Mucosa of rectum (tissue), 2 donors: ENCODE measurements around the gene PAK5.

Experiments used
- H3K27ac ChIP-seq, 2 donors: one replicate each; pipeline ENCODE4 v1.7.0; 2013; ENCODE audit warnings: inconsistent platforms in 2 of 2, low read depth in 2 of 2, low read length in 2 of 2
- H3K27me3 ChIP-seq, 2 donors: one replicate each; pipeline ENCODE4 v1.7.0; 2013; ENCODE audit warnings: low read length in 2 of 2; ENCODE audit not compliant: control insufficient read depth in 2 of 2, insufficient read depth in 2 of 2
- H3K36me3 ChIP-seq, 2 donors: one replicate each; pipeline ENCODE4 v1.7.0; 2013; ENCODE audit warnings: low read length in 2 of 2; ENCODE audit not compliant: control insufficient read depth in 2 of 2, insufficient read depth in 2 of 2
- H3K4me1 ChIP-seq, 2 donors: one replicate each; pipeline ENCODE4 v1.7.0; 2013; ENCODE audit warnings: low read length in 2 of 2, mild to moderate bottlenecking in 1 of 2; ENCODE audit not compliant: control insufficient read depth in 2 of 2, insufficient read depth in 2 of 2
- H3K4me3 ChIP-seq, 2 donors: one replicate each; pipeline ENCODE4 v1.7.0; 2013; ENCODE audit warnings: low read length in 2 of 2
- H3K9ac ChIP-seq, 2 donors: one replicate each; pipeline ENCODE4 v1.7.0; 2013; ENCODE audit warnings: low read length in 2 of 2, low read depth in 1 of 2, mild to moderate bottlenecking in 1 of 2
- H3K9me3 ChIP-seq, 2 donors: one replicate each; pipeline ENCODE4 v1.7.0; 2013; ENCODE audit warnings: low read length in 2 of 2; ENCODE audit not compliant: control insufficient read depth in 2 of 2
- donor health status: healthy.
- donor health status: Normal muscosa, but diverticular disease.

The PAK5 gene

GRCh38 chr20:9699181-9699580, 139.7 kb downstream of the PAK5 start:
- Histone ChIP-seq H3K4me3 (no peak overlapping the region), H3K36me3 (no peaks in the 10 kb centered on the region), H3K27ac (no peak overlapping the region), H3K9me3 (no peaks in the 10 kb centered on the region), H3K27me3 (no peaks in the 10 kb centered on the region), H3K9ac (no peak overlapping the region), H3K4me1 (no peaks in the 10 kb centered on the region)

- Histone ChIP-seq H3K4me1 (no peaks in the 10 kb centered on the region), H3K9me3 (no peaks in the 10 kb centered on the region), H3K4me3 (no peak overlapping the region), H3K27me3 (no peaks in the 10 kb centered on the region), H3K36me3 (no peaks in the 10 kb centered on the region), H3K27ac (no peak overlapping the region), H3K9ac (no peak overlapping the region)
Measured at GRCh38 chr20:9689041-9689440, 149.8 kb downstream of the PAK5 start.

GRCh38 chr20:9686866-9687265, 152.0 kb downstream of the PAK5 start:
- no peak overlapping the region for H3K27ac ChIP-seq
- no peaks in the 10 kb centered on the region for H3K9me3 ChIP-seq
- no peaks in the 10 kb centered on the region for H3K36me3 ChIP-seq
- no peak overlapping the region for H3K9ac ChIP-seq
- no peak overlapping the region for H3K4me3 ChIP-seq
- H3K4me1 ChIP-seq = no peaks in the 10 kb centered on the region
- H3K27me3 ChIP-seq = no peaks in the 10 kb centered on the region

- no peaks in the 10 kb centered on the region for H3K36me3 ChIP-seq
- H3K4me1 ChIP-seq = no peaks in the 10 kb centered on the region
- H3K27ac ChIP-seq = no peak overlapping the region
- H3K4me3 ChIP-seq = no peak overlapping the region
- no peak overlapping the region for H3K9ac ChIP-seq
- no peaks in the 10 kb centered on the region for H3K9me3 ChIP-seq
- H3K27me3 ChIP-seq = no peaks in the 10 kb centered on the region
Measured at GRCh38 chr20:9686455-9686854, 152.4 kb downstream of the PAK5 start.

GRCh38 chr20:9686001-9686400, 152.9 kb downstream of the PAK5 start:
- Histone ChIP-seq H3K9me3 (no peaks in the 10 kb centered on the region), H3K9ac (no peak overlapping the region), H3K36me3 (no peaks in the 10 kb centered on the region), H3K27me3 (no peaks in the 10 kb centered on the region), H3K4me1 (no peaks in the 10 kb centered on the region), H3K4me3 (no peak overlapping the region), H3K27ac (no peak overlapping the region)

- H3K4me3 ChIP-seq = no peak overlapping the region
- no peaks in the 10 kb centered on the region for H3K27me3 ChIP-seq
- no peaks in the 10 kb centered on the region for H3K4me1 ChIP-seq
- H3K36me3 ChIP-seq = no peaks in the 10 kb centered on the region
- H3K27ac ChIP-seq = no peak overlapping the region
- H3K9me3 ChIP-seq = no peaks in the 10 kb centered on the region
- no peak overlapping the region for H3K9ac ChIP-seq
Measured at GRCh38 chr20:9685011-9685410, 153.9 kb downstream of the PAK5 start.

GRCh38 chr20:9677100-9677623, 161.7 kb downstream of the PAK5 start:
- Histone ChIP-seq H3K36me3 (no peaks in the 10 kb centered on the region), H3K4me3 (no peak overlapping the region), H3K9me3 (no peaks in the 10 kb centered on the region), H3K4me1 (no peaks in the 10 kb centered on the region), H3K27ac (no peak overlapping the region), H3K27me3 (no peaks in the 10 kb centered on the region), H3K9ac (no peak overlapping the region)

- Histone ChIP-seq H3K4me3 (no peak overlapping the region), H3K9ac (no peak overlapping the region), H3K27me3 (no peaks in the 10 kb centered on the region), H3K4me1 (no peaks in the 10 kb centered on the region), H3K9me3 (no peaks in the 10 kb centered on the region), H3K27ac (no peak overlapping the region), H3K36me3 (no peaks in the 10 kb centered on the region)
Measured at GRCh38 chr20:9672981-9673380, 165.9 kb downstream of the PAK5 start.

GRCh38 chr20:9672027-9672426, 166.8 kb downstream of the PAK5 start:
- Histone ChIP-seq H3K9me3 (no peaks in the 10 kb centered on the region), H3K36me3 (no peaks in the 10 kb centered on the region), H3K4me3 (no peak overlapping the region), H3K27ac (no peak overlapping the region), H3K9ac (no peak overlapping the region), H3K4me1 (no peaks in the 10 kb centered on the region), H3K27me3 (no peaks in the 10 kb centered on the region)

- Histone ChIP-seq H3K9me3 (no peaks in the 10 kb centered on the region), H3K27me3 (no peaks in the 10 kb centered on the region), H3K4me1 (no peaks in the 10 kb centered on the region), H3K9ac (no peak overlapping the region), H3K36me3 (no peaks in the 10 kb centered on the region), H3K4me3 (no peak overlapping the region), H3K27ac (no peak overlapping the region)
Measured at GRCh38 chr20:9668381-9668780, 170.5 kb downstream of the PAK5 start.

- Histone ChIP-seq H3K9me3 (no peaks in the 10 kb centered on the region), H3K36me3 (no peaks in the 10 kb centered on the region), H3K4me1 (no peaks in the 10 kb centered on the region), H3K27me3 (no peaks in the 10 kb centered on the region), H3K9ac (no peak overlapping the region), H3K4me3 (no peak overlapping the region), H3K27ac (no peak overlapping the region)
Measured at GRCh38 chr20:9663423-9663822, 175.5 kb downstream of the PAK5 start.
